Right ventricle myocardium inferior (tissue), 1 donor: ENCODE measurements around the gene AKR1A1. TPM values are rescaled to one million over a fixed set of nuclear protein-coding genes. Genes with fewer than 3 reads are reported as not detected.

Experiments
- ATAC-seq: fragments of 200-7000 bp; cut with Tn5 transposase; one replicate; pipeline ENCODE4 v1.9.1; 2020; ENCODE audit warnings: mild to moderate bottlenecking, moderate library complexity
- DNase-seq: peaks from one replicate; pipeline ENCODE4 v3.0.0; 2021; ENCODE audit errors: missing footprints
- intact Hi-C: fragments of 100-400 bp; cut with DNase I; formaldehyde crosslinking; loops from one replicate; pipeline ENCODE4 v1.11.0; 2022
- total RNA-seq: library from RNA; stranded (reverse); fragmentation: NEBNext Ultra II Directional; extraction: Animal tissue kit (Norgen Biotek cat#: 25700); gene quantifications from one replicate; pipeline ENCODE4 v1.2.1, GENCODE V29; 2021
- donor health status: DM: no; HTN: yes; CAD: no; lungs with severe emphysema.

AKR1A1 gene
- total RNA-seq, 1 donor from 2014 or later, result 55.9 TPM

DNA sequence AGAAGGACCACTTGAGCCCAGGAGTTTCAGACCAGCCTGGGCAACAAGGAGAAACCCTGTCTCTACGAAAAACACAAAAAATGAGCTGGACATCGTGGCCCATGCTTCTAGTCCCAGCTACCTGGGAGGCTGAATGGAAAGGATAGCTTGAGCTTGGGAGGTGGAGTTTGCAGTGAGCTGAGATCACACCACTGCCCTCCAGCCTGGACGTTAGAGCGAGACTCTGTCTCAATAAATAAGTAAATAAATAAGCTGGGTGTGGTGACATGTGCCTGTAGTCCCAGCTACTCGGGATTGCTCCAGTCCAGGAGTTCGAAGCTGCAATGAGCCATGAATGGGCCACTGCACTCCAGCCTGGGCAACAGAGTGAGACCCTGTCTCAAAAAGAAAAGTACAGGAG lies 3.6 kb downstream of the AKR1A1 start:
- DNase-seq, result no peak
- no peak for ATAC-seq
- intact Hi-C loops, result no loop called here

DNA sequence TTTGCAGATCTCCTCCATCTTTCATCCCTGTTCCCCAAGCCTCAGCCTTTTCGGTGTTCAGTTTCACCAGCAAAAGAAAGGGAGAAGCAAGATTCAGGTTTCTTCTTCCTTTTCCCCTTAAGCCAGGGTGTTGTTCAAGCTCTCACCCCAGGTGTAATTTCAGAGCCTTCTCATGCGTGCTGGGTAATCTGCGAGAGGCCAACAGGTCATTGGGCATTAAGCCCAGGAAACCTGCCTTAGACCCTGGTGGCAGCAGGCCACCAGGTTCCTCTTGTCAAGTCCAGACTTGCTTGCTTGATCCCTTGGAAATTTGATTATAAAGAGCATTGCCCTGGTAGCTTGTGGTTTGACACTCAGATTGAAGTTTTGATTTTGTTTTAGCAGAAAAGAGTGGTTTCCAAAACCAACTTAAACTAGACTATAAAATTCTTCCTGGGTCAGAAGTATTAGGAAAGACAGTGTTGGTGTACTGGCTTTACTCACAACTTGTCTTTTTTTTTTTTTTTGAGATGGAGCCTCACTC lies 6.9 kb downstream of the AKR1A1 start:
- ATAC-seq (no peak), DNase-seq (no peak)
- intact Hi-C loops, result no loop called here

DNA sequence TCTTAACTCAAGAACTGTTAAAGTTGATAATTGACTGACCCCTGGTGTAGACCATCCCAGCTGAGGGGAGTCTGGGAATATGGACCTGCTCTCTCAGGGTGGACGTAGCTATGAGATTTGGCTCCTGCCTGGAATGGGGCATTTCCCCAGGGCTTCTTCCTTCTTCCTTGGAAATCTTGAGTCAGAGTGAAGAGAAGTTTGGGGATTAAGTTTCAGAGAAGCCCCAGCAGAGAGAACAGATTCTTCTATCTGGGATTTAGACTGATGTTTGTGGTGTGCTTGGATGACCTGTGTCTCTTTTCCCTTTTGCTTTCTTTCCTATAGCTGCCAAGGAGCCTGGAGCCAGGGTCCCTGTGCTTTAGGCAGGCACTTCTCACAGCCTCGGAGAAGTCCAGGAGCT lies 13.2 kb downstream of the AKR1A1 start:
- DNase-seq, result no peak
- intact Hi-C loops, result loop anchor here (10.0 kb wide), 1 partner anchor 219 kb away; the partner anchor contains the start of genes MUTYH and TOE1
- no peak for ATAC-seq

DNA sequence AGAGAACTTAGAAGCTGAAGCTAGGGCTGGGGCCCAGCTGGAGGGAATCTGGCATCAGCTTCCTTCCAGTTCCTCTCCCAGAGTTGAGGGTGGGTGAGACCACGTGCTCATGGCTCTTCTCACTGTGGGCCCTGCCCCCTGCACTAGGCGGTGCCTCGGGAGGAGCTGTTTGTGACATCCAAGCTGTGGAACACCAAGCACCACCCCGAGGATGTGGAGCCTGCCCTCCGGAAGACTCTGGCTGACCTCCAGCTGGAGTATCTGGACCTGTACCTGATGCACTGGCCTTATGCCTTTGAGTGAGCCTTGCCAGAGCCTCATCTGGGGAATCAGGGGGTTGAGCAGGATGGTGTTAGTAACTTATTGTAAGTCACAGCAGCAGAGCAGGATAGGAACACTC lies 16.1 kb downstream of the AKR1A1 start:
- intact Hi-C loops, result loop anchor here (5.0 to 10.0 kb wide), 2 partner anchors 44 to 222 kb away; partner anchors contain the start of genes MUTYH, PRDX1 and TOE1
- peak; percentile 74 for DNase-seq
- peak; percentile 63 for ATAC-seq

DNA sequence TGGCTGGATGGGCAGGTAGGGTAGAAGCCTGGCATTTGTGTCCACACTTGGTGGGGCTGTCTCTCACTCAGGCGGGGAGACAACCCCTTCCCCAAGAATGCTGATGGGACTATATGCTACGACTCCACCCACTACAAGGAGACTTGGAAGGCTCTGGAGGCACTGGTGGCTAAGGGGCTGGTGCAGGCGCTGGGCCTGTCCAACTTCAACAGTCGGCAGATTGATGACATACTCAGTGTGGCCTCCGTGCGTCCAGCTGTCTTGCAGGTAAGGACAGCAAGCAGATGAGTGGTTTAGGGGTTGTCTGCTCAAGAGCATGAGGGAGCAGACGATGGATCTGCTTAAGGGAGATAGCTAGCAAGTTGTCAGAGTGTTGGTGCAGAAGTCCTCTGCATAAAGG lies 17.3 kb downstream of the AKR1A1 start:
- intact Hi-C loops, result loop anchor here (5.0 to 10.0 kb wide), 2 partner anchors 46 to 223 kb away; partner anchors contain the start of genes MUTYH, PRDX1 and TOE1
- ATAC-seq, result no peak
- DNase-seq, result no peak

DNA sequence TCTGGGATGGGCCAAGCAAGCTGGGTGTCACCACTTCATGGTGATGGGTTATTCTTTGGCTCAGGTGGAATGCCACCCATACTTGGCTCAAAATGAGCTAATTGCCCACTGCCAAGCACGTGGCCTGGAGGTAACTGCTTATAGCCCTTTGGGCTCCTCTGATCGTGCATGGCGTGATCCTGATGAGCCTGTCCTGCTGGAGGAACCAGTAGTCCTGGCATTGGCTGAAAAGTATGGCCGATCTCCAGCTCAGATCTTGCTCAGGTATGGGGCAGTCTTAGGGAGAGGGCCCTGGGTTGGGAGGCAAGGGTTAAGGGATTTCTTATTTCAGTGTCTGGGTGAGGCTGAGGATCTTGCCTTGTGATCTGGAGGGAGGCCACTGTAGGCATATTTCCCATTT lies 17.8 kb downstream of the AKR1A1 start:
- no peak for ATAC-seq
- DNase-seq, result no peak
- intact Hi-C loops, result loop anchor here (5.0 to 10.0 kb wide), 2 partner anchors 46 to 224 kb away; partner anchors contain the start of genes MUTYH, PRDX1 and TOE1

DNA sequence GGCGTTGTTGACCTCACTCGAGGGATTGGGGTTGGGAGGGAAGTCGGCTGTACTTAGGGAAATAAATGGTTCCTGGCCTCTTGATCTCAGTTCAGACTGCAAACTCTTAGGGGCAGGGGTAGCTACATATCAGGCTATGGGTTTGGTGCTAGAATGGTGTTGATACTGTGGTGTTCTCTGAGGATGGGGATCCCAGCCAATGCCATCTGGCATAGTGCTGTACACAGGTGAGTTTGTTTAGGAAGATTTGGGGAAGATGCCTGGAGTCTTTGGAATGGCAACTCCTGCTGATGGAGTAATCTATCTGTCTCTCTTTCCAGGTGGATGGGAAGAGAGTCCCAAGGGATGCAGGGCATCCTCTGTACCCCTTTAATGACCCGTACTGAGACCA lies 18.9 kb downstream of the AKR1A1 start:
- no peak for DNase-seq
- ATAC-seq, result no peak
- intact Hi-C loops, result loop anchor here (5.0 to 10.0 kb wide), 2 partner anchors 47 to 225 kb away; partner anchors contain the start of genes MUTYH, PRDX1 and TOE1

DNA sequence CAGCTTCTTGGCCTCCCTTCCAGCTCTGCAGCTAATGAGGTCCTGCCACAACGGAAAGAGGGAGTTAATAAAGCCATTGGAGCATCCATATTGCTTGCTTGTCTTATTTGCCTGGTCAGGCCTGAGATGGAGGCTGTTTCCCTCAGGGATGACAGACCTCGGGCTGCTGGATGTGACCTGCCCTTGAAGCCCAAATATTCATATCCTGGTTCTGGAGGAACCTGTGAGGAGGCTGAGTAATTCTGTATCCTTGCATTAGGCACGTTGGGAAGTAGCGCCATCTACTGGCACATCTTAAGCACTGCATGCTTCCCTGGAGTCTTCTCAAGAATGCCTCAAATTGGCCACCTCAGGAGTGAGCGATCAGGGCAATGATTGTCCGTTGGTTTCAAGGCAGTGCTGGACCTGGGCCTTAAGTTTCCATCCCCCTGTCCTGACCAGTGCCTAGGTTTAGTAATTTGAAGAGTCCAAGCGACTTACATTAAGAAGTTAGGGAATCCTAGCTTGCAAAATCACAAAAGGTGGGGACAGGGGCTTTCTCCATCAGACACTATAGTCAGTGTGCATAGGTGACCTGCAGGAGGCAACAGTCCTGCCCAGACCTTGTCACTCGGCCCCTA lies 19.4 kb downstream of the AKR1A1 start:
- peak; percentile 82 for ATAC-seq
- peak; percentile 74 for DNase-seq
- intact Hi-C loops, result loop anchor here (1.0 to 10.0 kb wide), 3 partner anchors 48 to 225 kb away; partner anchors contain the start of genes MUTYH, PRDX1 and TOE1

DNA sequence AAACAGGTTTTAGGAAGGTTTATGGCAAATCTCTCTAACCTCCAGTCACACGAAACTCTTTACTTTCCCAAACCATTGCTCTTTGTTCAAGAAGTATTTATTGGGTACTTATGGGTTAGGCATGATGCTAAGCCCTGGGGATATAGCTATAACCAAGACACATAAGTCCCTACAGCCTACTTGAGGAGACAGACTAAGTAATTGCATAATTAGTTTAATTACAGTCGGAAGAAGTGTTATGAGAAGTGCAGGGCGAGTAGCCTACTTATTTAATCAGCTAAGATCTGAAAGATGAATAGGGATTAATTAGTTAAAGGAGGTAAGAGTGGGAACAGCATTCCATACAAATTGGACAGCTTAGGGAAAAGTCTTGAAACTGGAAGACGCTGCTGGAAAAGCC lies 20.0 kb downstream of the AKR1A1 start:
- DNase-seq (no peak), ATAC-seq (no peak)
- intact Hi-C loops, result loop anchor here (1.0 kb wide), 1 partner anchor 210 kb away; no protein-coding TSS in a partner anchor

DNA sequence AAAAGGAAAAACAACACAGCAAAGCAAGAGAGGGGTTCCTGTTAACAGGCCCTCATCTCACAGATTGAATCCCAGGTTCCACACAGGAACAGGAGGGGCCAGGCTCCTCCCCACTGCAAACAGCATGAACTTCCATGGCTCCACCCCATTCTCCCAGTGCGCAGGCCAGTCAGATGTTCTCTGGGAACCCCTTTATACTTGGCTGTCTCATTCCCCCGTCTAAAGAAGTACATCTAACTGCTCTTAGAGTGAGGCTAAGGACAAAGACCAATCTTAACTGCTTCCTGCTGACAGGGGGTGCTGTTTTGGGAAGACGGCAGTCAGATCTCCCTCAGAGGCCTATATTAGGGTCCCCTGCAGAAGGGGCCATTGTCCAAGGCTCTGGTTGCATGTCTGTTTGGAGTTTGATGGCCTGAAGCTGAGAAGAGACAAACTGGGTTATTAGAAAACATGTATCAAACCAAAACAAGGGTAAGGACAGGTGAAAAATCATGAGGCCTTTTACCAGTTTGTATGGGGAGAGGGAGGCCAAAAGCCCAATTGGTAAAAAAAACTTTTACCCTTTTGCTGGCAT lies 22.7 kb downstream of the AKR1A1 start:
- DNase-seq (no peak), ATAC-seq (no peak)
- intact Hi-C loops, result no loop called here

DNA sequence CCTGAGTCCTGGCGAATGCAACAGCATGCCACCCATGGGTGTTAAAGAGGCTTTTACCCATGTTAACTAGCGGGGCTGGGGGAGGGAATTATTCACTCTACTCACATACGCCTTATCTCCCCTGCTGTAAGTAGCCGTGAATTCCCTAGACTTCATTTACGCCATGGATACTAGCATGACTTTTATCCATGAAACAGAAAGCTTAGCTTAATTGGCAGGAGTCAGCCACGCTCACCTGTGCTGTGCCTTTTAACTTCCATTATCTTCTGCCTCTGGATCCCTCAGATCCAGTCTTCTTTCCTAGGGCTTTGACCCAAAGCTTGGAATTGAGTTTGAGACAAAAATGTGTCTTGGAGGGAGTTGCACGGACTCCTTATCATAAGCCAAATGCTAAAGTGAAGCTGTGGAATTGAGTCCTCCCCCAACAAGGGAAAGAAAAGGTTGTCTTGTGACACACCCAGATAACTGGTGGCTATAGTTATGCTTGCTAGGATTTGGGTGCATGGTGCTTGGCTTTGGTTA lies 23.5 kb downstream of the AKR1A1 start:
- intact Hi-C loops, result no loop called here
- no peak for ATAC-seq
- no peak for DNase-seq

DNA sequence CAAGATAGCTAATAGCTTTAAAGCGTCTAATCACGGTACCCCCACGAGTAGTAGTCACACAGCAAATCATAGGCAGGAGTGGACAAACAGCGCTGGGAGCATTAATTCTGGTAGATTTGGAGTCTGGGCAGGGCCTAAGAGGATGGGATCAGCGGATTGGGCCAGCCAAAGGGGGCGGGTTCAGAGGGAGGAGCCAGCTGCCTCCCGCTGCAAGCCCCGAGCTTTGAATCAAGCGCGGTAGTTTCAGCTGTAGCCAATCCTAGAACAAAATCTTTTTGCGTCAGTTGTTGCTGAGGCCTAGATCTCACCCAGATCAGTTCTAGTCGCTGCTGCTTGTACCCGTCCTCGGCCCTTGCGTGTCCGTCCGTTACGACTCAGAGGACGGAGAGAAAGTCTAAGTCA lies 32.6 kb downstream of the AKR1A1 start:
- intact Hi-C loops, result loop anchor here (10.0 kb wide), 1 partner anchor 778 kb away; the partner anchor contains the start of genes BTBD19, DYNLT4 and PLK3
- peak; percentile 93 for ATAC-seq
- peak; percentile 95 for DNase-seq

DNA sequence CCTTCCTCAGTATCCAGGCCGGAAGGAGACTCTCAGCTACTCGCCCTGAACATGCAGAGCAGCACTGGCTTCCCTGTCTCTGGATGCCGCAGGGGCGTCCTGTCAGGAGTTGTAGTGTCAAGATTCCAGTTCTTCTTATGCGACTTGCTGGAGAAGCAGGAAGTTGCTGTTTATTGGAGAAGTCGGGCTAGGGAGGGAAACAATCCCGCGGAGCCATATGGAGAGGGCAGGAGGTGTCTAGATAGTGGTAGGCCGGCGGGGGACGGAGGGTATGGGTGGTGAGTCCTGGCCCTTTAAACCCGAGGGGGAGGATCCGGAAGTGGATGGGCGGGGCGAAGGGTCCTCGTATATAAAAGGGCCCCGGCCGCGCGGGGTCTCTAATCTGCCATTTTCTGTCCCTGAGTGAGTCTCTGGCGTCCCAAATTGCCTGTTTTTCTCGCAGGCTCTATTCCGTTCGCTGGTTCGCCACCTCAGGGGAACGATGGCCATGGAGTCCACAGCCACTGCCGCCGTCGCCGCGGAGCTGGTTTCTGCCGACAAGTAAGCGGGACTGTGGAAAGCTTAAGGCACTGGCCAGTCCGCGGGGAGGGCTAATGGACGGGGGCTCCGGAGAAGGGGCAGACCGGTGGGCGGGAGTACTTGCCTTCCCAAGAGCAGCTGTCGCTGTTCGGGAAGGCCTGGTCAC lies 33.2 kb downstream of the AKR1A1 start, which contains the start of gene NASP:
Gene NASP (plus strand): TSS at position 376 of the 685 bp plus-strand sequence. CDS start 106 bp downstream, at position 482.
- ATAC-seq, result peak; percentile 92
- DNase-seq, result peak; percentile 94
- intact Hi-C loops, result loop anchor here (2.0 to 10.0 kb wide), 2 partner anchors 103 to 779 kb away; partner anchors contain the start of genes BTBD19, DYNLT4, GPBP1L1 and PLK3

DNA sequence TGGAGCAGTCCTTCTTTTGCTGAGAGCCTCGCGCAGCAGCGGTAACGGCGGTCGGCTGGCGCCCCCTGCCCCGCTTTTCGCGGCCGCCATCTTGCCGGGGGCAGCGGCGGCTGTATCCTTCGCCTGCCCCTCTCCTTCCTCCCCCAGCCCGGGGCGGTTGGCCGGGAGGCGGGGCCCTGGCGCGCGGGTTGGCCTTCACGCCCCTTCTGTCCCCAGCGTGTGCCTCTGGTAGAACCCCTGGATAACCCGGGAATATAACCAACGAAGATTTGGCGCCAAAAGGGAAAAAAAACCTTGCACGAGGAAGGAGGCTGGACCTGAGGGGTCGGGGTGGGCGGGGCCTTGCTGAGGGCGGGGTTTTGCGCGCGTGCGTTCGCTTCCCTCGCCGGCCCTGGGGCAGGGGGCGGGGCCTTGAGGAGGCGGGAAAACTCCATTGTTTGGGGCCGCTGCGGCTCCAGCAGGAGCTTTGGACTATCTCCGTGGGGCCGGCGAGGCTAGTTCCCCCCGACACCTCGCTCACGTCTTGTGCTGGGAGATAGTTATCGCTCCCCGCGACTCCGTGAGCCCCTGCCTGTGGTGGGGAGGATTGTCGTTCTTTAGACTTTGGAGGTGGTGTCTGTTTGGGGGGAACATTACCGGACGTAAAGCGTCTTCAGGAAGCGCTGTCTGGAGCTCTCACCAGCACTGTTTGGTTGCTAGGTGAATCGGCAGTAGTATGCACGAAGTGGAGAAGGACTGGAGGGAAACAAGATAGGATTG lies 33.9 kb downstream of the AKR1A1 start:
- intact Hi-C loops, result loop anchor here (2.0 to 10.0 kb wide), 2 partner anchors 102 to 780 kb away; partner anchors contain the start of genes BTBD19, DYNLT4, GPBP1L1 and PLK3
- ATAC-seq, result peak; percentile 82
- peak; percentile 94 for DNase-seq

DNA sequence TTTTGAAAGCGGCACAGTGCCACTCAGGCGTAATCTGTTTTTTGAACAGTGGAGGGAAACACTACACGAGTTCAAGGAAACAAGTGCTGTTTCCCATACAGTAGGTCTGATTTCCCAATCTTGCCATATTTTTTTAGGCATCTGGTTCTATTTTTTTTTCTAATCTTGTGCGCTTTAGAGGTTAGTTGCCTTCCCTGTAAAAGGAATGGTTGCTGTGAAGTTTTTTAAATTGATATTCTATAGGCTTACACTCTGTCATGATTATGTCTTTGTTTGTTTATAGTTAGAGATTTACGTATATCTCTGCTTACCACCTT lies 34.4 kb downstream of the AKR1A1 start:
- DNase-seq, result no peak
- intact Hi-C loops, result loop anchor here (2.0 to 10.0 kb wide), 2 partner anchors 102 to 780 kb away; partner anchors contain the start of genes BTBD19, DYNLT4, GPBP1L1 and PLK3
- no peak for ATAC-seq

DNA sequence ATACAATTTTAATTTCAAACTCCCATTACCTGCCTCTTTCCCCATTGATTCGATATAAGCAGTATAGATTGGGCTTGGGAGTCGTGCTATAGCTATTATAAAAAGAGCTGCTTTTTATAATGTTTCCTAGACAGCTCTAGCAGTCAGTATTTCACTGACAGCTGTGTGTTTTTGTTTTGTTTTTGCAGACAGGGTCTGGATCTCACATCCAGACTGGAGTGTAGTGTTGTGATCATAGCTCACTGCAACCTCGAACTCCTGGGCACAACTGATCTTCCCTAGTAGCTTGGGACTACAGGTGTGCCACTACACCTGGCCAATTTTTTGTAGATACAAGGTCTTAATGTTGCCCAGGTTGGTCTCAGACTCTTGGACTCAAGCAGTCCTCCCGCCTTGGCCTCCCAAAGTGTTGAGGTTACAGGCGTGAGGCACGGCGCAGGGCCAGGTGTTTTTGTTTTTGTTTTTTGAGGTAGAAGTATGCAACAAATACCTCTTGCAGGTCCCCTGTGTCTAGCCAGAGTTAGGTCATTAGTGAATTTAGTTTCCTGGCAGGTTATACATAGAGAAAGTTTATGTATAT lies 35.0 kb downstream of the AKR1A1 start:
- intact Hi-C loops, result loop anchor here (2.0 to 10.0 kb wide), 2 partner anchors 101 to 781 kb away; partner anchors contain the start of genes BTBD19, DYNLT4, GPBP1L1 and PLK3
- DNase-seq (no peak), ATAC-seq (no peak)

DNA sequence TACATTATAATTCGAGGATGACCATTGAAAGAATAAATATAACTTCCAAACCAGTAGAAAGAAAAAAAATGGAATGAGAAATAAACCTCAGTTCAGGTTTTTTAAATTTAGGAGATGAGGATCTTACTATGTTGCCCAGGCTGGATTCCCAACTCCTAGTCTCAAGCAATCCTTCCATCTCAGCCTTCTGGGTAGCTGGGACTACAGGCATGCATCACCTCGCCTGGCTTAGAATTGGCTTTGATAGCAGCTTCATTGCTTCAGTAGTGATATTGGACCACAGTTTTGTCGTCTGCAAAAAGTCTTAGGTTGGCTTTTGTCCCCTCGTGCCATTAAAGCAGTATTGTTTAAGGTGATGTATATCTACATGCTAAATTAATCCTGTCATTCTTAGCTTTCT lies 36.1 kb downstream of the AKR1A1 start:
- DNase-seq, result no peak
- intact Hi-C loops, result loop anchor here (10.0 kb wide), 1 partner anchor 782 kb away; the partner anchor contains the start of genes BTBD19, DYNLT4 and PLK3
- no peak for ATAC-seq
